Esophagus muscularis mucosa (tissue), 4 donors: ENCODE measurements around the gene SENP3. TPM values are rescaled to one million over a fixed set of nuclear protein-coding genes. Genes with fewer than 3 reads are reported as not detected.

Experiments
- DNase-seq: peaks from one replicate; pipeline ENCODE4 v3.0.0-alpha.2; 2017; ENCODE audit errors: extremely low spot score
- H3K27ac ChIP-seq, 4 donors: fragments of 200-600 bp; sonication (generic); replicated peaks in 1 of 4; 1 replicate in 3 of 4; 2 replicates in 1 of 4; pipeline ENCODE4 v1.5.1; 2016 to 2019; ENCODE audit warnings: mild to moderate bottlenecking in 1 of 4
- H3K27me3 ChIP-seq, 4 donors: fragments of 200-600 bp; sonication (generic); one replicate each; pipeline versions ENCODE4 v1.5.1 to v1.6.0; 2016 to 2019
- H3K36me3 ChIP-seq, 4 donors: fragments of 200-600 bp; sonication (generic); one replicate each; pipeline ENCODE4 v1.5.1; 2016 to 2019
- H3K4me1 ChIP-seq, 4 donors: fragments of 200-600 bp; sonication (generic); one replicate each; pipeline ENCODE4 v1.5.1; 2016 to 2019
- H3K4me3 ChIP-seq, 4 donors: fragments of 200-600 bp; sonication (generic); 1 replicate in 2 of 4; 2 replicates in 2 of 4; pipeline ENCODE4 v1.5.1; 2016 to 2019; ENCODE audit warnings: mild to moderate bottlenecking in 4 of 4, moderate library complexity in 1 of 4
- H3K9me3 ChIP-seq, 4 donors: fragments of 200-600 bp; sonication (generic); 1 replicate in 3 of 4; 2 replicates in 1 of 4; pipeline ENCODE4 v1.5.1; 2016 to 2019
- CTCF ChIP-seq, 3 experiments: fragments of 200-600 bp in 2 of 3; fragments of 450-650 bp in 1 of 3; sonication (generic) in 2 of 3; IDR thresholded peaks; one replicate each; pipeline ENCODE4 v1.5.1; 2017 to 2019; ENCODE audit warnings: antibody characterized with exemption in 3 of 3, mild to moderate bottlenecking in 2 of 3, moderate library complexity in 1 of 3
- EP300 ChIP-seq: sonication (generic); formaldehyde crosslinking; IDR thresholded peaks from one replicate; pipeline ENCODE4 v1.6.1; 2017; ENCODE audit warnings: antibody characterized with exemption
- POLR2A ChIP-seq: fragments of 450-650 bp; IDR thresholded peaks from one replicate; pipeline ENCODE4 v1.6.1; 2017; ENCODE audit warnings: antibody characterized with exemption, moderate library complexity, mild to moderate bottlenecking, low read depth
- POLR2AphosphoS5 ChIP-seq, 2 donors: sonication (generic); formaldehyde crosslinking; IDR thresholded peaks; one replicate each; pipeline ENCODE4 v1.6.1; 2017; ENCODE audit warnings: antibody characterized with exemption in 2 of 2
- WGBS: methylation state at CpG from one replicate; pipeline ENCODE4 v1.1.5; 2018; 5-methylcytosine and 5-hydroxymethylcytosine counted together
- intact Hi-C: fragments of 100-400 bp; cut with DNase I; formaldehyde crosslinking; loops from one replicate; pipeline ENCODE4 v1.15.1; 2023
- total RNA-seq, 4 donors: library from RNA; depleted of rRNA; stranded (reverse); fragments of >200 nt; gene quantifications; one replicate each; pipeline versions ENCODE4 v1.1.0 to v1.2.1, GENCODE V29; 2016

Gene SENP3
- total RNA-seq, 4 donors from 2014 or later, result 54.0 to 79.1 (median 72.4) TPM

DNA sequence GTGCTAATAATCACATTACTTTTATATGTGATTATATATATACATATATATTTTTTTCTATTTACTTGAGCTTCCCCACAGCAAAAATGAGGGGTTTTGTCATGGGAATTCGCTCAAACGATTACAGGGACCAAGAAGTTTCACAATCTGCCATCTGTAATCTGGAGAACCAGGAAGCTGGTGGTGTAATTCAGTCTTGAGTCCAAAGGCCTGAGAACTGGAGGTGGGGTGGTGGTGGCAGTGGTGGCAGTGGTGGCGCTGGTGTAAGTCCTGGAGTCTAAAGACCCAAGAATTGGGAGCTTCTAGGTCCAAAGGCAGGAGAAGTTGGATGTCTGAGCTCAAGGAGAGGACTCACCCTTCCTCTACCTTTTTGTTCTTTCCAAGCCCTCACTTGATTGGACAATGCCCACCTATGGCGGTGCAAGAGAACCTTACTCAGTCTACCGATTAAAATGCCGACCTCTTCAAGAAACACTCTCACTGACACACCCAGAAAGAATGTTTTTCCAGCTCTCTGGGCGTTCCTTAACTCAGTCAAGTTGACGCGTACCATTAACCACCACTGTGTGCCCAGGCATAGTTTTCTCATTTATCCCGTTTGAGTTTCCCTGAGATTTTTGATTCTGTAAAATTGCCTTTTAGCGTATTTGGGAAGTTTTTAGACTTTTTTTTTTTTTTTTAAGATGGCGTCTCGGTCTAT is 45.7 kb upstream of the SENP3 start:
- H3K4me1 ChIP-seq, result peaks cover 0 to 6% (median 0%) of the 10 kb centered on the region in 4 donors
- H3K27ac ChIP-seq, result no peak overlapping the region
- H3K27me3 ChIP-seq, result no peaks in the 10 kb centered on the region
- H3K36me3 ChIP-seq, result peaks cover 30 to 41% (median 34%) of the 10 kb centered on the region in 4 donors
- 94% methylated on average over 13 of the region's 13 CpGs for WGBS
- TF ChIP-seq EP300 (no peak), CTCF (IDR thresholded peaks at IDR 0.05) (no peak)
- H3K9me3 ChIP-seq, result no peaks in the 10 kb centered on the region
- DNase-seq, result no peak
- intact Hi-C loops, result loop anchor here (2.0 kb wide), 2 partner anchors 43 to 73 kb away; partner anchors contain the start of gene TNFSF13
- no peak overlapping the region for H3K4me3 ChIP-seq

GRCh38 chr17:7523033-7523432 is 38.7 kb upstream of the SENP3 start:
- 44% methylated on average over 10 of the region's 10 CpGs for WGBS
- intact Hi-C loops, result no loop called here
- Histone ChIP-seq H3K27me3 (no peaks in the 10 kb centered on the region), H3K4me1 (peaks cover 0 to 4% (median 0%) of the 10 kb centered on the region in 4 donors), H3K27ac (no peak overlapping the region), H3K9me3 (no peaks in the 10 kb centered on the region), H3K36me3 (no peaks in the 10 kb centered on the region), H3K4me3 (no peak overlapping the region)
- TF ChIP-seq CTCF (IDR thresholded peaks at IDR 0.05) (peak; percentile 33 to 54 (median 51)), EP300 (no peak)
- no peak for DNase-seq

DNA sequence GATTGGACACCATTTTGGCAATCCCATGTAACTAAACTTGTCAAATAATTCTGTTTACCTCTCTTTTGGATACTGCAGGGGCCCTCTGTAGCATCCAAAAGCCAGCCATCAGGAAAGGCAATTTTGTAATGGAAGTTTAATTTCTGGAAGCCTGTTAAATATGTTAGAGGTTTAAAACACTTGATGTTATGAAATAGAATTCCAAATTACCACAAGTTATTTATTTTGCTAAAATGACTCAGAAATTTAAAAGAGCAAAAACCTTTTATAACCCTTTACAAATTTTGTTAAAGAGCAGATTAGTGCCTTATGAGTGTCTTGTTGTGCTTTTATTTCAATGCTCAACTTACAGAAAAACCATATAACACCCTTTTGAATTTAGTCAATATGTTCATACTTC is 32.9 kb upstream of the SENP3 start:
- DNase-seq, result no peak
- intact Hi-C loops, result no loop called here
- H3K9me3 ChIP-seq, result no peaks in the 10 kb centered on the region

DNA sequence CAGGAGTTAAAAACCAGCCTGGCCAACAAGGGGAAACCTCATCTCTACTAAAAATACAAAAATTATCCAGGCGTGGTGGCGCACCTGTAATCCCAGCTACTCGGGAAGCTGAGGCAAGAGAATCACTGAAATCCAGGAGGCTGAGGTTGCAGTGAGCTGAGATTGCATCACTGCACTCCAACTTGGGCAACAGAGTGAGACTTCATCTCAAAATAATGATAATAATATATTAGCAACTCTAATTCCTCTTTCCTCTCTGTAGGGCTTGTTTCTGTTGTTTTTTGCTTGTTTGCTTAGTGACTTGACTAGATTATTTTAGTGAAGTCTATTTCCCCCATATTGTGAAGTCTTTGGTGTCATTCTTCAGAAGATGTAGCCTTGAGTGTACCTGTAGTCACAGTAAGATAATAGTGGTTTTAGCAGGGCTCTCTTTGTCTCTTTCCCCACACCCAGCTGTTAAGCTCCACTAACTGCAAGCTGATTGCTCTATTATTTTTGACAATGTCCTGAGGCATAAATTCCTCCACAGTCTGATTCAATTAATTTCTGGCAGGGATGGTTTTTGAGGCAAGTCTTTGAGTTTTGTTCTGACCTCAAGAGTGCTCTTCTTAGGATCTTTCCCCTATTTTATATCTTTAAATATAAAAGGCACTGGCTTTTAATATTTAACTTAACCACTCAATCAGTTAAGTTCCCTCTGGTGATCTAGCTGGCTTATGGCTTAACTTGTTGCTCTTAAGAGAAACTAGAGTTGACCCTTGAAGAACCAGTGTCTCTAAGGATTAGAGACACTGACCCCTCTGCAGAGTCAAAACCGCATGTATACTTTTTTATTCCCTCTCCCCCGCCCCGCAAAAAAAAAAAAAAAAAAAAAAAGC is 31.5 kb upstream of the SENP3 start:
- no peak overlapping the region for H3K27ac ChIP-seq
- no peaks in the 10 kb centered on the region for H3K9me3 ChIP-seq
- H3K27me3 ChIP-seq, result no peaks in the 10 kb centered on the region
- no peak for TF ChIP-seq CTCF (IDR thresholded peaks at IDR 0.05)
- TF ChIP-seq POLR2A, result no peak
- no peak for TF ChIP-seq EP300
- no peak for TF ChIP-seq POLR2AphosphoS5 (IDR thresholded peaks at IDR 0.05)
- DNase-seq, result no peak
- no peaks in the 10 kb centered on the region for H3K36me3 ChIP-seq
- intact Hi-C loops, result no loop called here
- no peaks in the 10 kb centered on the region for H3K4me1 ChIP-seq
- no peak overlapping the region for H3K4me3 ChIP-seq
- 88% methylated on average over 6 of the region's 6 CpGs for WGBS

More for the DNA sequence above, 32.9 kb upstream of the SENP3 start:
- Histone ChIP-seq H3K36me3 (no peaks in the 10 kb centered on the region), H3K27me3 (no peaks in the 10 kb centered on the region), H3K4me1 (no peaks in the 10 kb centered on the region), H3K27ac (no peak overlapping the region), H3K4me3 (no peak overlapping the region)
- TF ChIP-seq EP300 (no peak), POLR2AphosphoS5 (IDR thresholded peaks at IDR 0.05) (no peak), CTCF (IDR thresholded peaks at IDR 0.05) (no peak), POLR2A (no peak)
